ENCODE results near the gene KLK8.
"Not testable (repeated sequence)": the region's sequence is repeated elsewhere in the genome, so short reads cannot be mapped to it uniquely, and the experiment has no call there.

The KLK8 gene

DNA sequence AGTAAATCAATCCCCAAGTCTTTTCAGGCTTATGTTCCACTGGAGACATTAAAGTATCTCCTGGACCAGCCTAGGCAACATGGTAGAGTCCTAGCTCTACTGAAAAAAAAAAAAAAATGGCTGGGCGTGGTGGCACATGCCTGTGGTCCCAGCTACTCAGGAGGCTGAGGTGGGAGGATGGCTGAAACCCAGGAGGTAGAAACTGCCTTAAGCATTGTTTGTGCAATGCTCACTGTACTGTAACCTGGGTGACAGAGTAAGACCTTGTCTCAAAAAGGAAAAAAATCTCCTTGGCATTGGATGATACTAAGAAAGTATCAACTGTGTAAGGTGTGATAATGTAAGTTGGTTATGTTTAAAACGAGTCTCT, 8.8 kb downstream of the KLK8 start:
- no peak for DNase-seq
- intact Hi-C loops (cut with DNase I) = no loop called here

DNA sequence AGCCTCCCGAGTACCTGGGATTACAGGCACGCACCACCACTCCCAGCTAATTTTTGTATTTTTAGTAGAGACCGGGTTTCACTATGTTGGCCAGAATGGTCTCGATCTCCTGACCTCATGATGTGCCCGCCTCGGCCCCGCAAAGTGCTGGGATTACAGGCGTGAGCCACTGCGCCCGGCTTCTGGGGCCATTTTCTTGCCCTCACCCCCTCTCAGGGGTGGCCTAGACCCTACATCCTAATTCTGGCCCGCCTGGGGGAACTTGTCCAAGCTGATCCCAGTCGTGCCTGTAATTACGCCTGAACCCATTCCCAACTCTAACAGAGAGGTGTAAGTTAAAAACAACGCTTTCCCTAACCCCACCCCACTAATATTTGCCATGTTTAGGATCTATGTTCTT, 17.0 kb downstream of the KLK8 start:
- peak in 1 of 10 donors; percentile 72 for DNase-seq
- intact Hi-C loops (cut with DNase I) = not testable (repeated sequence)

DNA sequence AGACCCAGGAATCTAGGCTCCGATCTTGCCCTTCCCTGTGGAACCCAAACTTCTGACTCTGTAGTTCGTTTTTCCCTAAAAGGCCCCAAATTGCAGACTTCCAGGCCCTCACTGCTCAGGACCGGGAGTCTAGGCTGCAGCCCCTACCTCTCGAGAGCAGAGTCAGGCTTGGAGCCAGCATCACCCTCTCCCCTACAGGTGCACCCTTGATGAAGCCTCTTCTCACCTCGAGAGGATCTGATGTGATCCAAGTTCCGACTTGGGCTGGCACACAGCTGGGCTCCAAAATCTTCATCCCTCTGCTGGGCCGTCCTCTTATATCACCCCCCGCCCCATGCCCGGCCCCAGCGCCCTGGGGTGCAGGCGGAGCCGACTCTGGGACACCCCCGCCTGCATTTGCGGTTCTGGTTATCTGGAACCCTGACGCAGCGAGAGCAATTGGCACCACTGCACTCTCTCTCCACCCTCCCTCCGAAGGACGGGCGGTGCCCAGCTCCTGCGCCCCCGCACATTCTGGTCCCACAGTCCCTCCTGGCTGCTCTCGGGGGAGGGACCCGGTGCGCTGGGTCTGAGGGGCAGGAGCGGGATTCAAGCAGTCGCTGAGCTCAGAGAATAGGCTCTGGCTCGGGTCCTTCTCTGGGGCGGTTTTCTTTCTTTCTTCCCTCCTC, 17.6 kb downstream of the KLK8 start, which contains the start of gene KLK7:
TSS of gene KLK7 (minus strand) at position 293 of the 668 bp plus-strand sequence. CDS start 1,518 bp downstream, outside the sequence.
- intact Hi-C loops (cut with DNase I) = no loop called here
- DNase-seq = peak in 6 of 10 donors; percentile 19 to 91 (median 58)

DNA sequence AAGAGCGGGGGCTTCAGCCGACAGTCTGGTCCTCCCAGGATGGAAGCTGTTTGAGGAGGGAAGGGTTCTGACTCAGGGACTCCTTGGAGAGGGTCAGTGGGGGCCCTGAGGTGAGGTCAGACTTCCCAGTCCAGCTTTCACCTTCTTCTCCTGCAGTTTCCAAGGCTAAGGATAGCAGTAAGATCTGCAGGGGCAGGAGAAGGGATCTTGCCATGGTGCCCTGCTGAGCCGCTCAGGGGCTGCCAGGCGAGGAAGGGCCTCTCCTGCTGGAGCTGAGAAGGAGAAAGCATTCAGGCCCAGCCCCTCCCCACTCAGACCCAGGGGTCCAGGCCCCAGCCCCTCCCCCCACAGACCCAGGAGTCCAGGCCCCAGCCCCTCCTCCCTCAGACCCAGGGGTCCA, 19.2 kb downstream of the KLK8 start:
- peak in 1 of 10 donors; percentile 31 for DNase-seq
- intact Hi-C loops (cut with DNase I) = no loop called here

DNA sequence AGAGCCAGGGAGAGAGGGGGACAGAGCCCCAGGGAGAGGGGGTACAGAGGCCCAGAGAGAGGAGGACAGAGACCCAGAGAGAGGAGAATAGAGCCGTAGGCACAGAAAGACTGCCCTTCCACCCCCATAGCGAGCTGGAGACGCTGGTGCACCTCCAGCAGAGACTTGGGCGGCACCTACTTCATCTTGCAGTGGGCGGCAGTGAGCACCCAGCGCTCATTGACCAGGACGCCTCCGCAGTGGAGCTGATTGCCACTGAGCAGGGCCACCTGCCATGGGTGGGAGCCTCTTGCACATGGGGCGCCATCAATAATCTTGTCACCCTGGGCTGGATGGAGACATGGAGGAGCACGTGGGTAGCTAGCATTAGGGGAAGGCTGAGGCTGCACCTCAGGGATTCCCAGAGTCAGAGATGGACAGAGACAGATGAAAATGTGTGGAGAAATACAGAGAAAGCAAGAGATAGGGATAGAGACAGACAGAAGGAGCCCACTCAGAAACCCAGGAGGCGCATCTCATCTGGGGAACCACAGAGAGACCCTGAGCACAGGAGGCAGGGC, 19.7 kb downstream of the KLK8 start:
- intact Hi-C loops (cut with DNase I) = no loop called here
- DNase-seq = no peak

DNA sequence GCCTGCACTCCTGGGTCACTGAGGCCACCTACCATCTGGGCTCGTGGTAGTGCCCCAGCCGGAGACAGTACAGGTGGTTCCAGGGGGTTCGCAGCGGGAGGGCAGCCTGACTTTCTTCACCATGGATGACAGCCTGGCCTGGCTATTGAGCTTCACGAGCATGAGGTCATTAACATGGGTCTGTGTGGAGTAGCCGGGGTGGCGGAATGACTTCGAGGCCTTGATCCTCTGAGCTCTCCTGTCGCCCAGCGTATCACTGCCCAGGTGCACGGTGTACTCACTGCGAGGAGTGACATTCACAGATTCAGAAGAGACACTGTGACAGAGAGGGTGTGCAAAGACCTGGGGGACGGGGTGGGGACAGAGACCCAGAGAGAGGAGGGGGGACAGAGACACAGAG, 21.2 kb downstream of the KLK8 start:
- intact Hi-C loops (cut with DNase I) = no loop called here

DNA sequence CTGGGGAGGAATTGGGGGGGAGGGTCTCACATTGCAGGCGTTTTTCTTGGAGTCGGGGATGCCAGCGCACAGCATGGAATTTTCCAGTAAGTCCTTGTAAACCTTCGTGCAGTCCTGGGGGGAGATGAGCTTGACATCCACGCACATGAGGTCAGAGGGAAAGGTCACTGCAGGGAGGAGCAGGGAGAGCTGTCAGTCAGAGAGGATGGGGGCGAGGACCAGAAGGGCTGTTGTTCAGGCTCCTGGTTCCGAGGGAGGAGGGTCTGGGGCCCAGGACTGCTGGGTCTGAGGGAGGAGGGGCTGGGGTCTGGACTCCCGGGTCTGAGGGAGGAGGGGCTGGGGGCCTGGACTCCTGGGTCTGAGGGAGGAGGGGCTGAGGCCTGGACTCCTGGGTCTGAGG, 21.6 kb downstream of the KLK8 start:
- intact Hi-C loops (cut with DNase I) = no loop called here
- no peak for DNase-seq

More for the DNA sequence above, 21.2 kb downstream of the KLK8 start:
- no peak for DNase-seq

DNA sequence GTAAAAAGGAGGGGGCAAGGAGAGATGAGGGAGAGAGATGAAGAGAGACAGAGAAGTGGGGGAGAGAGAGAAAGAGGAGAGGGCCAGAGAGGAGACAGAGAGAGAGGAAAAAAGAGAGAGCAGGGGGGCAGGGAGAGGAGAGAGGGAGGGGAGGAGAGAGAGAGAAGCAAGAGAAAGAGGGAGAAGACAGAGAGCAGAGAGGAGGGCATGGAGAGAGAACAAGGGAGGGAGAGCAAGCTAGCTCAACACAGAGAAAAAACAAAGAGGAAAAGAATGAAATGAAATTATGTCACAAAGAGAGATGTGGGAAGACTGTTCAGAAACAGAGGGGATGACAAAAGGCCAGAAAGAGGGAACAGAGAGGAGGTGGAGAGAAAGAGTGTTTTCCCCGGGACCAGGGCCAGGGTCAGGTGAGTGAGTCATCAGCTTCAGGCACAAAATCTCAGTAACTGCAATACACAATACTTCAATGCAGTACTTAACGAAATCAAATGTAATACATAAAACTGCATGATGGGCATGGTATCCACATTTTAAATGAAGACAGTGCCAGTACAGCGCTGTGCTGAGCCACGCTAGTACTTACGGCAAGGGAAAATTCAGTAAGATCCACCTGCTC, 22.5 kb downstream of the KLK8 start:
- intact Hi-C loops (cut with DNase I) = no loop called here
- DNase-seq = no peak

DNA sequence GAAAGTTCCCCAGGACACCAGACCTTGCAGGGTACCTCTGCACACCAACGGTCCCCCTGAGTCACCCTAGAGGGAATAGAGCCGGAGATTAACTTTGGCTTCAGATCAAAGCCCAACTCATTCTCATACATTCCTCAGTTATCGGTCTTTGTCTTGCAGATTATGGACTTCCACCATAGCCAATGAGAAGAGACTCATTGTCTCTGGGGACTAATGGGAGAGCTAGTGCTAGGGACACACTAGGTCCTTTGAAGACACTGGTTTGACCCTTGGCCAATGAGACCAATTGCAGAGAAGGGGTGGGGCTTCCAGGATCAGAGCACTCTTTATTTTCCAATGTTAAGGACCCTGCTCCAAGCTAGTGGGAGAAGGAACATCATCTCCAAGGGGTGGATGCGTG, 23.8 kb downstream of the KLK8 start:
- intact Hi-C loops (cut with DNase I) = no loop called here
- no peak for DNase-seq

DNA sequence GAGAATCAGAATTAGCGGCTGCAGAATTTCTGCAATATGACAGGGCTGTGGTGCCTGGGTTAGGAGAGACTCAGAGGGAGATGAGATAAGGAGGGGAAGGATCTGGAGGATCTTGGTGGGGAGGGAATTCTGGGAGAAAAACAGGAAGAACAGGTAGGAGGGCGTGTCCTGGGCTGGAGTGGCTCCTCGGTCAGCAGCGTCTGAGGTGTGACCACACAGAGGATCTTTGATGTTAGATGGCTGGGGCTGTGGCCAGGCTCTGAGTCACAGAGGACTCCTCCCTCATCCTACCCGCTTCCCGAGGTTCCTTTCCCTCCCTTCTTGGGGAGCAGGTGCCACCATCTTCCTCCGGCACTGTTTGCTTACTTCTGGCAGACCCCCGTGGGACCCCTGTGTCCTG, 25.6 kb downstream of the KLK8 start:
- intact Hi-C loops (cut with DNase I) = no loop called here
- no peak for DNase-seq

DNA sequence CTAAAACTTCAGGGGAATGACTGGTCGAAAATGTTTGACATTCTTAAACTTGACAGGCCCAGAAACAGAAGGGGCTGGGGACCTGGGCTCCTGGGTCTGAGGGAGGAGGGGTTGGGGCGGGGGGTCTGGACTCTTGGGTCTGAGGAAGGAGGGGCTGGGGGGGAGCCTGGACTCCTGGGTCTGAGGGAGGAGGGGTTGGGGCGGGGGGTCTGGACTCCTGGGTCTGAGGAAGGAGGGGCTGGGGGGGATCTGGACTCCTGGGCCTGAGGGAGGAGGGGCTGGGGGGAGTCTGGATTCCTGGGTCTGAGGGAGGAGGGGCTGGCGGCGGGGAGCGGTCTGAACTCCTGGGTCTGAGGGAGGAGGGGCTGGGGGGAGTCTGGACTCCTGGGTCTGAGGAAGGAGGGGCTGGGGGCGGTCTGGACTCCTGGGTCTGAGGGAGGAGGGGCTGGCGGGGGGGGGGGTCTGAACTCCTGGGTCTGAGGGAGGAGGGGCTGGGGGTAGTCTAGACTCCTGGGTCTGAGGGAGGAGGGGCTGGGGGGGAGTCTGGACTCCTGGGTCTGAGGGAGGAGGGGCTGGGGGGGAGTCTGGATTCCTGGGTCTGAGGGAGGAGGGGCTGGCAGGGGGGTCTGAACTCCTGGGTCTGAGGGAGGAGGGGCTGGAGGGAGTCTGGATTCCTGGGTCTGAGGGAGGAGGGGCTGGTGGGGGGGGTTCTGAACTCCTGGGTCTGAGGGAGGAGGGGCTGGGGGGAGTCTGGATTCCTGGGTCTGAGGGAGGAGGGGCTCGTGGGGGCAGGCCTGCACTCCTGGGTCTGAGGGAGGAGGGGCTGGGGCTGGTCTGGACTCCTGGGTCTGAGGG, 26.5 kb downstream of the KLK8 start:
- intact Hi-C loops (cut with DNase I) = no loop called here
- DNase-seq = no peak

DNA sequence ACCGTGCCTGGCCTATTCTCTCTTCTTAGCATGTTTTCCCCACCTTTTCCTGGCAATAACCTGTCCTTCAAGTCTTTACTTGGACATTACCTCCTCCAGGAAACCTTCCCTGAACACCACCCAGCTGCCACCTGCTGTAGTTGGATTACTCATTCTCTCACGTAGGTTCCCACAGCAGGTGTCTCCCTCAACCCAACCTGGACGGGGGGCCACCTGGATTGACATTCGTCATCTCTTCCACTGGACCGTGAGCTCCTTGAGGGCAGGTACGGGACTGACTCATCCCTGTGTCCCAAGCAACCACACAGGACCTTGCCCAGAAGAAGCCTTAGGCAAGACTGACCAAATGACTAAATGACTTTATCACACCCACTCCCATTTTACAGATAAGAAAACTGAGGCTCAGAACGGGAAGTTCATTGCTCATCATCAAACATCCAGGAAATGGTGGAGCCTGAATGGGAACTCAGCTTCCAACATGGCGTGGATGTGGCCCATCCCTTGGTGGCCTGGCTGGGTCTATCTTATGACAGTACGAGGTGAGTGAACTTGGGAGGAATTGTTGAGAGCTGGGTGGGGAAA, 28.5 kb downstream of the KLK8 start:
- no peak for DNase-seq
- intact Hi-C loops (cut with DNase I) = no loop called here

DNA sequence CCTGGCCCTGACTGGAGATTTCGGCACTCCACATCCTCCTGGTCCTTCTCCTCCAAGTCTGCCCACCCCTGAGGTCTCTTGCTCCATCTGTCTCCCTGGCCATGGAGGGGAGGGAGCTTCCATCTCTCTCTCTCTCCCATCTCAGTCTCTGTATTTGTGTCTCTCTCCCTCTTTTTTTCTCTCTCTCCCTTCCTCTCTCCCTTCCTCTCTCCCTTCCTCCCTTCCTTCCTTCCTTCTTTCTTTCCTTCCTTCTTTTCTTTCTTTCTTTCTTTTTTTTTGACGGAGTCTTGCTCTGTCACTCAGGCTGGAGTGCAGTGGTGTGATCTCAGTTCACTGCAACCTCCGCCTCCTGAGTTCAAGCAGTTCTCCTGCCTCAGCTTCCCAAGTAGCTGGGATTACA, 31.6 kb downstream of the KLK8 start:
- intact Hi-C loops (cut with DNase I) = loop anchor here (2.0 kb wide), 1 partner anchor 47 kb away; no protein-coding TSS in a partner anchor
- DNase-seq = not testable (repeated sequence)

DNA sequence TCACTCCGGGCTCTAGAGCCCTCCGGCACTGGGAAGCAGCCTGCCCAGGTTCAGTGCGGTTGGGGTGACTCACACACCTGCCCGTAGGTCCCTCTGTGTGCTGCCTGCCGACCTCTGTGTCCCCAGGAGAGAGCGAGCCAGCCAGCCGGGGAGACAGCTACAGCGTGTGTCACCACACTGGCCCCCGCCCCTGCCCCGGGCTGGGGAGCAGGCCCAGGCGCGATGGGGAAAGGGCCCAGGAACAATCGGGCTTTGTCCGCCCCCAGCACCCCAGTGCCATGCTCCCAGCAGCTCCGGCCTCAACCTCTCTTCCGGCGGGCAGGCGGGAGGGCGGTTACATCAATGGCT, 32.0 kb downstream of the KLK8 start, which contains the start of gene KLK6:
TSS of gene KLK6 (minus strand) at position 179 of the 348 bp plus-strand sequence. CDS start 1,487 bp downstream, outside the sequence.
- intact Hi-C loops (cut with DNase I) = loop anchor here (2.0 kb wide), 1 partner anchor 47 kb away; no protein-coding TSS in a partner anchor
- peak; percentile 71 to 98 (median 84) for DNase-seq

DNA sequence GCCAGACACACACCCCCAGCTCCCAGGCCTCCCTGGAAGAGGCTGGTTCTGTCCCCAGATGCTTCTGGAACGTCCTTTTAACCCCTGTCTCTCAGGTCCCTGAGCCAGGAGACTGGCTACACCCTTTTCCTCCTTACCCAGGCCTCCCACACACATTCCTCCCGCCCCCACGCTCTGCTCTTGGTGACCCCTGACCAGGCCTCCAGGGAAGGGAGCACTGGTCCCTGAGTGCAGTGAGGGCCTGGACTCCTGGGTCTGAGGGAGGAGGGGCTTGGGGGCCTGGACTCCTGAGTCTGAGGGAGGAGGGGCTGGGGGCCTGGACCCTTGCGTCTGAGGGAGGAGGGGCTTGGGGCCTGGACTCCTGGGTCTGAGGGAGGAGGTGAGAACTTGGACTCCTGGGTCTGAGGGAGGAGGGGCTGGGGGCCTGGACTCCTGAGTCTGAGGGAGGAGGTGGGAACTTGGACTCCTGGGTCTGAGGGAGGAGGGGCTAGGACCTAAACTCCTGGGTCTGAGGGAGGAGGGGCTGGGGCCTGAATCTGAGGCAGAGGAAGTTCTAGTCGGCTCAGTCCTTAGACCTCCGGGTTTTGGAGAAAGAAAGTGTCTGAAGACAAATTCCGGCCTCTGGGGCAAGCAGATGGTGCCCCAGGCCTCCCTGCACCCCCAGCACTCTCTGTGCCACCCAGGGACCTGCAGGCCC, 32.5 kb downstream of the KLK8 start:
- peak in 1 of 10 donors; percentile 21 for DNase-seq
- intact Hi-C loops (cut with DNase I) = loop anchor here (2.0 kb wide), 1 partner anchor 48 kb away; no protein-coding TSS in a partner anchor

DNA sequence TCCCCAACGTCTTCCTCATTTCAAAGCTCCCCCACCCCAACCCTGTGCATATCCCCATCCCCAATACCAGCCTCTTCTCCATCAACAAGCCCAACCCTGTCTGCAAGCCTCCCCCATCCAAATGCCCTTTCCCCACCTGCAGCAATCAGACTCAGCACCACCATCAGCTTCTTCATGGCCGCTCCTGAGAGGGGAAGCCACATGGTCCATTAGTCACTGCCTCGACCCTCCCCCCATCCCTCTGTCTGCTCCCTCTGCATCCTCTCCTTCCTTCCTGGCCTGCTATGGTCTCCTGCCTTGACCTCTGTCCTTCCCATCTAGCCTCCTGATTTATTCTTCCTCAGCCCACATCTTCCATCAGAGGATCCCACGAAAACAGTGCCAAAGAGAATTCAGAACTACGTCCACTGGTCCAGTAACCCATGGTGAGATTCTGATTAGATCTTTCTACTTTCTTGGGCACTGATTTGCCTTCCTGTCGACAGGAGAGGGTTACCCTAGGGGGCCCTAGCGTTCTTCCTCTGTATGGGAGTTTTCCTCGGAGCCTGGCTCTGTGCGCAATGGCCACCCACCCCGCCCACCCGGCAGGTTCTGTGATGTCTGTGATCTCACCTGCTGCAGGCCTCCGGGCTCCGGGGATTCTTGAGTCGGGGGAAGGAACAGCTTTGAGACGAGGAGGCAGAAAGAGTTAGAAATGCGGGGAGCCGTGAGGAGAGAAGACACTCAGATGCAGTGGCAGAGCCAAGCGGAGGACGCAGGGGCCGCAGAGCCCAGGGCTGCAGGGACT, 33.3 kb downstream of the KLK8 start:
- DNase-seq = peak in 3 of 10 donors; percentile 29 to 87 (median 48)
- intact Hi-C loops (cut with DNase I) = loop anchor here (2.0 kb wide), 1 partner anchor 49 kb away; no protein-coding TSS in a partner anchor

DNA sequence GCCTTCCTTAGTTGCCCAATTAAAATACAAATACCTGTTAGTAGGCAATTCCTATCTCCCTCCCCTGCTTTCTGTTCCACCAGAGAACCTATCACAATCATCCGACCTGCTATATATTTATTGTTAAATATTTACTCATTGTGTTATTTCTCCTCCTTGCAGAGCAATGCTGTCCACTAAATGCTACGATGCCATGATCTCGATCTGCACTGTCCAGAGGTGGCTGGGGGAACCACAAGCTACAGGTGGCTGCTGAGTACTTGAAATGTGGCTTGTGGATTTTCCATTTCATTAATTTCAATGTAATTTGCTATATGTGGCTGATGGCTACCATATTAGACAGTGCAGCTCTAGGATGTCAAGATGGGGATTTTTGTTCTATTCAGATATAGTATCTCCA, 37.1 kb downstream of the KLK8 start:
- intact Hi-C loops (cut with DNase I) = no loop called here
- no peak for DNase-seq

DNA sequence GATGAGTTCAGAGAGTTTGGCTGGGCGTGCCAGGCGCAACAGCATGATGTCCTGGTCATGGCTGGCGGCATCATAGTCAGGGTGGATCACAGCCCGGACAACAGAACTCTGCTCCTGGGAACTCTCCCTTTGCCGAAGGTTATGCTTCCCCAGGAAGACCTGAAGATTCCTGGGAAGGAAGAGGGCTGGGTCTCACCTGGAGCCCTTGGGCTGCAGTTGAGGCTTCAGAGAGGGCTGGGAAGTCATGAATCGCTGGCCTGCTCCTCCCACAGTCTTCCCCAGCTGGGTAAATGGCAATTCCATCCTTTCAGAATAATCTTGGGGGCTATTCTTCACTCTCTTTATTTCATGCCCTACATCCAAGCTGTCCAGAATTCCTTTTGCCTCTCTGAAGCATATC, 38.0 kb downstream of the KLK8 start:
- intact Hi-C loops (cut with DNase I) = no loop called here

DNA sequence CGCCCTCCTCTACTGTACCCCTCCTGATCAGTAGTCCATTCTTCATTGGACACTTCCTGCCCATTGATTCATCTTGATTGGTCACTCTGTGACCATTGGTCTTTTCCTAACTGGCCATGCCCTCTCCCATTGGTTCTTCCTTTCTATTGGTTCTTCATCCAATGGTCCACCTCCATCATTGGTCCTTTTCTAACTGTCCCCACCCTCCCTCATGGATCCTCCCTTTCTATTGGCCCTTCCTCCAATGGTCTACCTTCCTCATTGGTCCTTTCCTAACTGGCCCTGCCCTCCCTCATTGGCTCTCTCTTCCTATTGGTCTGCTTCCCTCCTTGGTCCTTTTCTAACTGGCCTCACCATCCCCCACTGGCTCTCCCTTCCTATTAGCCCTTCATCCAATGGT, 39.2 kb downstream of the KLK8 start:
- intact Hi-C loops (cut with DNase I) = no loop called here
- no peak for DNase-seq

More for the DNA sequence above, 38.0 kb downstream of the KLK8 start:
- DNase-seq = no peak
